Neural cell (in vitro differentiated cells): ENCODE measurements around the gene CEBPA.

Source experiments
- CTCF ChIP-seq: fragments of 450-650 bp; IDR thresholded peaks from 2 replicates; pipeline ENCODE4 v1.5.1; 2014; ENCODE audit warnings: antibody characterized with exemption, mild to moderate bottlenecking, moderate library complexity; ENCODE audit not compliant: poor library complexity, severe bottlenecking
- EP300 ChIP-seq: fragments of 450-650 bp; conservative IDR thresholded peaks from 2 replicates; pipeline ENCODE4 v1.6.1; 2014; ENCODE audit warnings: antibody characterized with exemption, mild to moderate bottlenecking, moderate library complexity; ENCODE audit not compliant: poor library complexity, severe bottlenecking
- EZH2 ChIP-seq: fragments of 200-600, 300-800 bp; shearing (Covaris generic), sonication (generic); IDR thresholded peaks from 2 replicates; pipeline ENCODE4 v1.6.1; 2014; ENCODE audit warnings: antibody characterized with exemption, low read length, borderline replicate concordance, mild to moderate bottlenecking; ENCODE audit not compliant: insufficient read depth, poor library complexity, severe bottlenecking
- MXI1 ChIP-seq: fragments of 450-650 bp; conservative IDR thresholded peaks from 2 replicates; pipeline ENCODE4 v1.6.1; 2014; ENCODE audit warnings: antibody characterized with exemption, mild to moderate bottlenecking; ENCODE audit not compliant: poor library complexity, severe bottlenecking
- POLR2AphosphoS5 ChIP-seq: IDR thresholded peaks from 2 replicates; pipeline ENCODE4 v1.6.1; 2012
- RAD21 ChIP-seq: fragments of 450-650 bp; conservative IDR thresholded peaks from 2 replicates; pipeline ENCODE4 v1.6.1; 2014; ENCODE audit warnings: antibody characterized with exemption, mild to moderate bottlenecking, moderate library complexity
- REST ChIP-seq: IDR thresholded peaks from 2 replicates; pipeline ENCODE4 v1.6.1; 2012; ENCODE audit warnings: borderline replicate concordance
- SMC3 ChIP-seq: fragments of 450-650 bp; conservative IDR thresholded peaks from 2 replicates; pipeline ENCODE4 v1.6.1; 2014; ENCODE audit warnings: antibody characterized with exemption, mild to moderate bottlenecking, moderate library complexity; ENCODE audit not compliant: poor library complexity
- TAF1 ChIP-seq: IDR thresholded peaks from 2 replicates; pipeline ENCODE4 v1.6.1; 2012; ENCODE audit warnings: low read depth

- no peak for TF ChIP-seq EZH2
- no peak for TF ChIP-seq POLR2AphosphoS5
- TF ChIP-seq CTCF: no peak
- no peak for TF ChIP-seq REST
- TF ChIP-seq MXI1: no peak
- TF ChIP-seq RAD21: no peak
- TF ChIP-seq TAF1: no peak
- TF ChIP-seq SMC3: no peak
- TF ChIP-seq EP300: no peak
Observed at GRCh38 chr19:33284756-33285155, 17.6 kb downstream of the CEBPA start.
